Right lobe of liver (tissue), 6 donors: ENCODE results near the gene DEUP1. TPM values are rescaled to one million over a fixed set of nuclear protein-coding genes. Genes with fewer than 3 reads are reported as not detected.

Experiments used
- ATAC-seq, 4 donors: fragments of 200-7000 bp; cut with Tn5 transposase; one replicate each; pipeline ENCODE4 v1.9.1; 2020; ENCODE audit warnings: mild to moderate bottlenecking in 4 of 4, moderate library complexity in 4 of 4
- DNase-seq, 3 donors: peaks; one replicate each; pipeline ENCODE4 v3.0.0-alpha.2; 2020
- H3K27ac ChIP-seq, 3 donors: fragments of 200-600 bp; one replicate each; pipeline ENCODE4 v1.8.0; 2022
- H3K27me3 ChIP-seq, 2 donors: fragments of 200-600 bp; one replicate each; pipeline ENCODE4 v1.8.0; 2022
- H3K36me3 ChIP-seq, 4 donors: fragments of 200-600 bp; sonication (generic) in 1 of 4; one replicate each; pipeline versions ENCODE4 v1.5.1 to v1.8.0; 2017 to 2022; ENCODE audit warnings: control low read depth in 1 of 4
- H3K4me1 ChIP-seq, 4 donors: fragments of 200-600 bp; sonication (generic) in 1 of 4; one replicate each; pipeline versions ENCODE4 v1.5.1 to v1.8.0; 2017 to 2022; ENCODE audit warnings: control low read depth in 1 of 4
- H3K4me3 ChIP-seq, 3 donors: fragments of 200-600 bp; one replicate each; pipeline ENCODE4 v1.8.0; 2022
- H3K9me3 ChIP-seq, 4 donors: fragments of 200-600 bp; sonication (generic) in 1 of 4; one replicate each; pipeline versions ENCODE4 v1.5.1 to v1.8.0; 2017 to 2022; ENCODE audit warnings: control low read depth in 1 of 4
- POLR2A ChIP-seq: fragments of 450-650 bp; IDR thresholded peaks from one replicate; pipeline ENCODE4 v1.6.1; 2017; ENCODE audit warnings: antibody characterized with exemption, mild to moderate bottlenecking
- WGBS: methylation state at CpG from one replicate; pipeline ENCODE4 v1.1.6; 2018; ENCODE audit warnings: low coverage, low lambda C conversion rate; ENCODE audit not compliant: insufficient coverage; ENCODE audit errors: missing lambda C conversion rate; 5-methylcytosine and 5-hydroxymethylcytosine counted together
- intact Hi-C, 2 donors: fragments of 100-400 bp; cut with DNase I; formaldehyde crosslinking; loops; one replicate each; pipeline versions ENCODE4 v1.11.2 to v1.14.1; 2022
- total RNA-seq, 6 experiments: library from RNA; depleted of rRNA in 2 of 6; stranded (reverse); fragments of >200 nt in 2 of 6; fragmentation: NEBNext Ultra II Directional in 3 of 6; extraction: Animal tissue kit (Norgen Biotek cat#: 25700) in 3 of 6; gene quantifications; one replicate each; pipeline versions ENCODE4 v1.1.0 to v1.2.4, GENCODE V29; 2016 to 2023
- TF ChIP-seq, protein P1 (sequence below), 4 donors: fragments of 200-600 bp in 3 of 4; fragments of 450-650 bp in 1 of 4; IDR thresholded peaks; one replicate each; pipeline versions ENCODE4 v1.5.1 to v1.8.0; 2016 to 2022; ENCODE audit warnings: antibody characterized with exemption in 4 of 4, mild to moderate bottlenecking in 2 of 4
- donor health status: DM: no; HTN: yes; CAD: no.
- donor health status: DM: no; HTN: no; CAD: no.
- donor health status: DM: no; HTN: no; CAD: no.
- donor health status: DM: no; HTN: yes; CAD: no.
- donor health status: DM: no; HTN: yes; CAD: no.

DEUP1 gene
- total RNA-seq, 6 experiments from 2014 or later: not detected

DNA sequence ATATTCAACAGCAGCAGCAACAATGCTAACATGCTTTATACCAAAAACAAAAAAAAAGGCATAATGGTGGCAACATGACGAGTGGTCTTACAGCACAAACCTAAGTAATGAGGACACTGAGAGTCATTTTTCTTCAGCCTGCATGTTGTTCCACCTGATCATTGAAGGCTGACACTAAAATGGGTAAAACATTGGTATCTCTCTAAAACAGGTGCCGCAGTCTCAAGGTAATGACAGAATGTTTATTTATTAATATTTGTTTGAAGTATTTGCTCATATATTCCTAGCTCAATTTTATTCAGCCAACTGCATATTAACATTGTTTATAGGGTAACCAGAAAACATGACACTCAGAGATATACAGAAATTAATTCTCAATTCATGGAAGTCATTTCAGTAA is 8.3 kb upstream of the DEUP1 start:
- DNase-seq (no peak), ATAC-seq (no peak)
- Histone ChIP-seq H3K36me3 (no peaks in the 10 kb centered on the region), H3K9me3 (no peaks in the 10 kb centered on the region), H3K27me3 (no peaks in the 10 kb centered on the region), H3K27ac (no peak overlapping the region), H3K4me3 (no peak overlapping the region), H3K4me1 (no peaks in the 10 kb centered on the region)
- TF ChIP-seq POLR2A: no peak
- TF ChIP-seq, protein P1, sequence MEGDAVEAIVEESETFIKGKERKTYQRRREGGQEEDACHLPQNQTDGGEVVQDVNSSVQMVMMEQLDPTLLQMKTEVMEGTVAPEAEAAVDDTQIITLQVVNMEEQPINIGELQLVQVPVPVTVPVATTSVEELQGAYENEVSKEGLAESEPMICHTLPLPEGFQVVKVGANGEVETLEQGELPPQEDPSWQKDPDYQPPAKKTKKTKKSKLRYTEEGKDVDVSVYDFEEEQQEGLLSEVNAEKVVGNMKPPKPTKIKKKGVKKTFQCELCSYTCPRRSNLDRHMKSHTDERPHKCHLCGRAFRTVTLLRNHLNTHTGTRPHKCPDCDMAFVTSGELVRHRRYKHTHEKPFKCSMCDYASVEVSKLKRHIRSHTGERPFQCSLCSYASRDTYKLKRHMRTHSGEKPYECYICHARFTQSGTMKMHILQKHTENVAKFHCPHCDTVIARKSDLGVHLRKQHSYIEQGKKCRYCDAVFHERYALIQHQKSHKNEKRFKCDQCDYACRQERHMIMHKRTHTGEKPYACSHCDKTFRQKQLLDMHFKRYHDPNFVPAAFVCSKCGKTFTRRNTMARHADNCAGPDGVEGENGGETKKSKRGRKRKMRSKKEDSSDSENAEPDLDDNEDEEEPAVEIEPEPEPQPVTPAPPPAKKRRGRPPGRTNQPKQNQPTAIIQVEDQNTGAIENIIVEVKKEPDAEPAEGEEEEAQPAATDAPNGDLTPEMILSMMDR (IDR thresholded peaks at IDR 0.05): no peak
- intact Hi-C loops: no loop called here
- WGBS: 82% methylated on average over 2 of the region's 2 CpGs

DNA sequence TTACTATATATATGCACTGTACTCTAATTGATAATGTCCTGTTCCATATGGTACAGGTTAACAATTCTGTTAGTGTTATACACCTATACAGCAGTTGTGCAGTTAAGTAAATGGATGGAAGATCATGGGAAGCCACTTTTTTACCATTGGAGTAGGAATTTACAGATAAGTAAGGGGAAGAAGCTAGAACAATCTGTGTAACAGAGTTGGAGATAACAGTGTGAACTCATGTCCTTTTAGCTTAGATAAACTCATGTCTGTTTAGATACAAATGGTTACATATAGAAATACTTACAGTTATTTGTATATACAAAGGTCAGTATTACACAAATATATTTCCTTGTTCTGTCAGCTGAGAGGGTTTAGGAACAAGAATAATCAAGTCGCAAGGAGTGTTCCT is 6.8 kb upstream of the DEUP1 start:
- intact Hi-C loops: no loop called here
- DNase-seq: no peak
- Histone ChIP-seq H3K36me3 (no peaks in the 10 kb centered on the region), H3K27me3 (no peaks in the 10 kb centered on the region), H3K4me1 (no peaks in the 10 kb centered on the region), H3K9me3 (no peaks in the 10 kb centered on the region), H3K4me3 (no peak overlapping the region), H3K27ac (no peak overlapping the region)
- no peak for ATAC-seq
- WGBS: 71% methylated on average over 1 of the region's 1 CpG
- TF ChIP-seq, protein P1 (IDR thresholded peaks at IDR 0.05): no peak
- no peak for TF ChIP-seq POLR2A

DNA sequence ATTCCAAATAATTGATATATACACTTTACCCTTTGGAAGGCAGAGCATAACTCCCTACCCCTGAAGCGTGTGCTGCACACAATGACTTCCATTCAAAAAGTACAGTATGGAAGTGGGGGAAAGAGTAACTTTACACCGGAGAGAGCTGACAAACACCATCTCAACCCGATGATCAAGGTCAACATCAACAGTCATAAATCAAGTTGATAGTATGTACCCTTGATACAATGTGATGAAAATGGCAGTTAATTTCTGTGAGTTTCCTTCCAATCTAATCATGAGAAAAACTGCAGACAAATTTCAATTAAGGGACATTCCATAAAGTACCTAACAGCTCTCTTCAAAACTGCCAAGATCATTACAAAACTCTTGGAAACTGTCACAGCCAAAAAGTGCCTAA is 6.0 kb upstream of the DEUP1 start:
- TF ChIP-seq POLR2A: no peak
- TF ChIP-seq, protein P1 (IDR thresholded peaks at IDR 0.05): no peak
- 88% methylated on average over 3 of the region's 3 CpGs for WGBS
- no peak for DNase-seq
- Histone ChIP-seq H3K4me1 (no peaks in the 10 kb centered on the region), H3K27ac (no peak overlapping the region), H3K36me3 (no peaks in the 10 kb centered on the region), H3K9me3 (no peaks in the 10 kb centered on the region), H3K27me3 (no peaks in the 10 kb centered on the region), H3K4me3 (no peak overlapping the region)
- ATAC-seq: no peak
- intact Hi-C loops: no loop called here

DNA sequence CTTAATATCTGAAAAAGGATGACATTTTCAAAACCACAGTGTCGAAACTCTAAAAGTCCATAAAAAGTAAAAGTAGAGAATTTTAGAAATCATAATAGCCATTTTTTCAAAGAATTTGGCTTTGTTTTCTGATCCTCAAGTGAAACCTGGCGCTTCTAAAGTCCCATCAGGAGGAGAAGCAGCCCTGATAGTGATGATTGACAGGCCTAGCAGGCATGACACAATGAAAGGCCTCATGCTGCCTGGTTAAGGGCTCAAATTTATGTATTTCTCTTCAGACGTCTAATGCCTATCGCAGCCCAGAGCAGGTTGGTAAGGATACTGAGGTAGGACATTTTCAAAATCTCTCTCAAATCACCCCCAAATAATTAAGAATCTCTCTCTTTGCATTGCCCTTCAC is 3.9 kb upstream of the DEUP1 start:
- intact Hi-C loops: no loop called here
- Histone ChIP-seq H3K27ac (no peak overlapping the region), H3K27me3 (peaks cover 0 to 6% of the 10 kb centered on the region in 2 donors), H3K36me3 (no peaks in the 10 kb centered on the region), H3K9me3 (no peaks in the 10 kb centered on the region), H3K4me3 (no peak overlapping the region), H3K4me1 (peaks cover 0 to 5% (median 0%) of the 10 kb centered on the region in 4 donors)
- TF ChIP-seq, protein P1 (IDR thresholded peaks at IDR 0.05): no peak
- no peak for TF ChIP-seq POLR2A
- no peak for DNase-seq
- 88% methylated on average over 4 of the region's 4 CpGs for WGBS
- no peak for ATAC-seq

DNA sequence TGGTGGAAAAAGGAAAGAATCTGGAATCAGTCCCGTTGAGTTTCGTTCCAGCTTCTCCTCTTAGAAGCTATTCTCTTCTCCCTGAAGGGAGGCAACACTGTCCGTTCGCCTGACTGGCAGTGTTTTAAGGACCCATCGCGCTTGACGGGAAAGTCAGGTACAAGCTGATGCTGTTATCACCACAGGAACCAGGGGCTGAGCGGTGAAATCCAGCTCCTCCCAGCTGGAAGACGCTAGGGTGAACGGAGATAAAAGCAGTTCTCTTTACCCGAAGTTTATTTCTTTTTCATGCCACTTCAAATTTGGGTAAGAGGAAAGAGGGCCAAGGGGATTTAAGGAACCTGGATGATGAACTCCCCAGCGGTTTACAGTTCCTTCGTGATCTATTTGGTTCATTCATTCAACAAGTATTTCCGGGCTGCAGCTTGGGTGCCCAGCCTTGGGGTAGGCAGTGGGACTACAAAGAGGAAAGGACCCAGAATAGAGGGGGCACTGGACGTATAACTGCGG is 551 bp upstream of the DEUP1 start:
- intact Hi-C loops: no loop called here
- Histone ChIP-seq H3K27me3 (peaks cover 0 to 6% of the 10 kb centered on the region in 2 donors), H3K9me3 (no peaks in the 10 kb centered on the region), H3K4me1 (peaks cover 0 to 5% (median 0%) of the 10 kb centered on the region in 4 donors), H3K4me3 (peak overlapping the region; percentile 14 to 40 (median 17)), H3K36me3 (no peaks in the 10 kb centered on the region), H3K27ac (no peak overlapping the region)
- ATAC-seq: peak in 2 of 4 donors; percentile 24 to 52
- no peak for DNase-seq
- TF ChIP-seq, protein P1 (IDR thresholded peaks at IDR 0.05): no peak
- no peak for TF ChIP-seq POLR2A
- WGBS: 16% methylated on average over 16 of the region's 16 CpGs
